Keratinocyte (primary cell): ENCODE data around the gene ZEB2. TPM values are rescaled to one million over a fixed set of nuclear protein-coding genes. Genes with fewer than 3 reads are reported as not detected.

Source experiments
- DNase-seq: peaks from one replicate; pipeline ENCODE4 v3.0.0-alpha.2; 2011; ENCODE audit warnings: low read depth, missing footprints, low spot score
- FAIRE-seq: peaks from 2 replicates; lab custom pipeline; 2011; peaks lifted over from hg19 to GRCh38; lab: Jason Lieb, UNC
- H2AFZ ChIP-seq: 2 replicates; pipeline ENCODE4 v1.6.0; 2012; ENCODE audit warnings: low read length, control low read depth, inconsistent platforms; ENCODE audit not compliant: control insufficient read depth
- H3K27ac ChIP-seq: 2 replicates; pipeline ENCODE4 v1.5.1; 2011; ENCODE audit warnings: low read length; ENCODE audit not compliant: control insufficient read depth, insufficient read depth
- H3K27me3 ChIP-seq: 3 replicates; pipeline ENCODE4 v1.6.0; 2011; ENCODE audit warnings: low read length; ENCODE audit not compliant: control insufficient read depth, insufficient read depth; ENCODE audit errors: extremely low read depth
- H3K36me3 ChIP-seq, 2 experiments: 2 replicates in 1 of 2; 3 replicates in 1 of 2; pipeline ENCODE4 v1.5.1; 2011; ENCODE audit warnings: low read length in 2 of 2, mild to moderate bottlenecking in 1 of 2; ENCODE audit not compliant: control insufficient read depth in 2 of 2, insufficient read depth in 2 of 2; ENCODE audit errors: extremely low read depth in 1 of 2
- H3K4me1 ChIP-seq: 3 replicates; pipeline ENCODE4 v1.5.1; 2011; ENCODE audit warnings: low read length; ENCODE audit not compliant: control insufficient read depth, insufficient read depth; ENCODE audit errors: extremely low read depth
- H3K4me2 ChIP-seq: 3 replicates; pipeline ENCODE4 v1.6.0; 2011; ENCODE audit warnings: low read depth, low read length; ENCODE audit not compliant: control insufficient read depth, insufficient read depth; ENCODE audit errors: extremely low read depth
- H3K4me3 ChIP-seq, 3 experiments: fragments of 200-600 bp in 1 of 3; sonication (generic) in 1 of 3; 2 replicates in 2 of 3; 3 replicates in 1 of 3; pipeline ENCODE4 v1.5.1; 2011 to 2016; ENCODE audit warnings: low read length in 3 of 3, mild to moderate bottlenecking in 3 of 3, control low read depth in 2 of 3, inconsistent platforms in 1 of 3, low read depth in 1 of 3, mixed read lengths in 1 of 3, mixed run types in 1 of 3, moderate library complexity in 1 of 3; ENCODE audit not compliant: control insufficient read depth in 2 of 3, insufficient read depth in 2 of 3; ENCODE audit errors: extremely low read depth in 1 of 3
- H3K79me2 ChIP-seq: 2 replicates; pipeline ENCODE4 v1.6.0; 2012; ENCODE audit warnings: low read length; ENCODE audit not compliant: control insufficient read depth, insufficient read depth
- H3K9ac ChIP-seq: 3 replicates; pipeline ENCODE4 v1.6.0; 2011; ENCODE audit warnings: low read length; ENCODE audit not compliant: control insufficient read depth, insufficient read depth; ENCODE audit errors: extremely low read depth
- H3K9me1 ChIP-seq: 3 replicates; pipeline ENCODE4 v1.6.0; 2011; ENCODE audit warnings: low read length; ENCODE audit not compliant: control insufficient read depth, insufficient read depth; ENCODE audit errors: extremely low read depth
- H3K9me3 ChIP-seq: 2 replicates; pipeline ENCODE4 v1.5.1; 2012; ENCODE audit warnings: low read depth, low read length; ENCODE audit not compliant: control insufficient read depth
- H4K20me1 ChIP-seq: 3 replicates; pipeline ENCODE4 v1.6.0; 2011; ENCODE audit warnings: low read length; ENCODE audit not compliant: control insufficient read depth, insufficient read depth; ENCODE audit errors: extremely low read depth
- EZH2 ChIP-seq: IDR thresholded peaks from one replicate; pipeline ENCODE4 v1.6.1; 2012; ENCODE audit warnings: inconsistent platforms, mild to moderate bottlenecking, low read length, moderate library complexity
- dilution Hi-C: fragments of 300-500 bp; cut with MboI; formaldehyde crosslinking; loops from one replicate; pipeline ENCODE4 v1.7.0; 2020; ENCODE audit warnings: low sequenced_read_pairs; ENCODE audit not compliant: extremely low pct_ligation_motif_present
- polyA plus RNA-seq, 5 experiments: library from polyadenylated mRNA; depleted of rRNA in 3 of 5; stranded (reverse) in 3 of 5; stranded (forward) in 1 of 5; unstranded in 1 of 5; fragments of >200 nt; gene quantifications; 1 replicate in 1 of 5; 2 replicates in 3 of 5; 3 replicates in 1 of 5; pipeline versions ENCODE4 v1.2.1 to v1.2.3, GENCODE V29; 2011 to 2012; ENCODE audit warnings: missing spikeins in 2 of 5, low read depth in 1 of 5, low replicate concordance in 1 of 5
- TF ChIP-seq, protein P1 (sequence below), 3 experiments: IDR thresholded peaks in 1 of 3; conservative IDR thresholded peaks in 1 of 3; optimal IDR thresholded peaks in 1 of 3; 2 replicates in 2 of 3; 3 replicates in 1 of 3; pipeline versions ENCODE3 to v1.5.1; 2011; ENCODE audit warnings: low read length in 3 of 3, mild to moderate bottlenecking in 3 of 3, moderate library complexity in 2 of 3, control low read depth in 1 of 3, inconsistent platforms in 1 of 3; ENCODE audit not compliant: insufficient read depth in 2 of 3; ENCODE audit errors: extremely low read depth in 1 of 3

ZEB2 gene
- polyA plus RNA-seq, 1 donor (not counting 4 experiments of a cell fraction or from before 2014, with no cell fraction given), result 0.12 TPM

DNA sequence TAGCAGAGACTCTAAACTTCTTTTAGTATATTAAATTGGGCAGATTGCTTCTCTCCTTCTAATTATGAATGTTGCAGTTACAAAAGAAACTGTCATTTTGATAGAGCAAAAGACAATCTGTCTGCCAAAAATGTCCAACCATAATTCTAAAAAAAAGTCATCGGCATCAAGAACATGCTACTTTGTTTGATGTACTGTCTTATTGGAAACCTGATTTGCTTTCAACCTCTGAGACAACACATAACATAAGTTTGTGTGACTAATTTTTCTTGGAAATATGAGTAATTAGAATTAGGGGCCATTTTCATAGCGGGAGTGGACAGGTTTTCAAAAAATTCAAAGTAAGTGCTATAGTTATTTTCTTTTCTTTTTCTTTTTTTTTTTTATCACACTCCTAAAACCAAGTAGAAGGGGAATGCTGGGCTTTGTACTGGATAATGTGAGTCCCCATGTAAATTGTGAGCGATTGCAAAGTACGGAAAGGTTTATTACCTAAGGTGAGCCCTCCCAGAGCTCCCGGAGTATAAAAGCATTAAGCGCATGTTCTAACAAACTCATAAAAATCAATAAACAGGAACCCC, 59.1 kb downstream of the ZEB2 start:
- no peaks in the 10 kb centered on the region for H4K20me1 ChIP-seq
- H3K4me3 ChIP-seq, result no peak overlapping the region
- H3K79me2 ChIP-seq, result no peaks in the 10 kb centered on the region
- dilution Hi-C loops, result no loop called here
- DNase-seq (no peak), FAIRE-seq (no peak)
- TF ChIP-seq EZH2, result no peak
- TF ChIP-seq, protein P1, sequence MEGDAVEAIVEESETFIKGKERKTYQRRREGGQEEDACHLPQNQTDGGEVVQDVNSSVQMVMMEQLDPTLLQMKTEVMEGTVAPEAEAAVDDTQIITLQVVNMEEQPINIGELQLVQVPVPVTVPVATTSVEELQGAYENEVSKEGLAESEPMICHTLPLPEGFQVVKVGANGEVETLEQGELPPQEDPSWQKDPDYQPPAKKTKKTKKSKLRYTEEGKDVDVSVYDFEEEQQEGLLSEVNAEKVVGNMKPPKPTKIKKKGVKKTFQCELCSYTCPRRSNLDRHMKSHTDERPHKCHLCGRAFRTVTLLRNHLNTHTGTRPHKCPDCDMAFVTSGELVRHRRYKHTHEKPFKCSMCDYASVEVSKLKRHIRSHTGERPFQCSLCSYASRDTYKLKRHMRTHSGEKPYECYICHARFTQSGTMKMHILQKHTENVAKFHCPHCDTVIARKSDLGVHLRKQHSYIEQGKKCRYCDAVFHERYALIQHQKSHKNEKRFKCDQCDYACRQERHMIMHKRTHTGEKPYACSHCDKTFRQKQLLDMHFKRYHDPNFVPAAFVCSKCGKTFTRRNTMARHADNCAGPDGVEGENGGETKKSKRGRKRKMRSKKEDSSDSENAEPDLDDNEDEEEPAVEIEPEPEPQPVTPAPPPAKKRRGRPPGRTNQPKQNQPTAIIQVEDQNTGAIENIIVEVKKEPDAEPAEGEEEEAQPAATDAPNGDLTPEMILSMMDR (optimal IDR thresholded peaks at IDR 0.05 in 1 of 3, IDR thresholded peaks at IDR 0.05 in 1 of 3, conservative IDR thresholded peaks at IDR 0.05 in 1 of 3; ENCODE audit: extremely low read depth in 1 of 3, insufficient read depth in 2 of 3, low read length in 3 of 3), result no peak
- no peak overlapping the region for H3K9ac ChIP-seq
- H3K27ac ChIP-seq, result no peak overlapping the region
- H3K36me3 ChIP-seq, result no peaks in the 10 kb centered on the region
- no peak overlapping the region for H2AFZ ChIP-seq
- no peaks in the 10 kb centered on the region for H3K27me3 ChIP-seq
- no peak overlapping the region for H3K4me2 ChIP-seq
- H3K9me3 ChIP-seq, result no peaks in the 10 kb centered on the region
- H3K4me1 ChIP-seq, result no peaks in the 10 kb centered on the region
- no peaks in the 10 kb centered on the region for H3K9me1 ChIP-seq

DNA sequence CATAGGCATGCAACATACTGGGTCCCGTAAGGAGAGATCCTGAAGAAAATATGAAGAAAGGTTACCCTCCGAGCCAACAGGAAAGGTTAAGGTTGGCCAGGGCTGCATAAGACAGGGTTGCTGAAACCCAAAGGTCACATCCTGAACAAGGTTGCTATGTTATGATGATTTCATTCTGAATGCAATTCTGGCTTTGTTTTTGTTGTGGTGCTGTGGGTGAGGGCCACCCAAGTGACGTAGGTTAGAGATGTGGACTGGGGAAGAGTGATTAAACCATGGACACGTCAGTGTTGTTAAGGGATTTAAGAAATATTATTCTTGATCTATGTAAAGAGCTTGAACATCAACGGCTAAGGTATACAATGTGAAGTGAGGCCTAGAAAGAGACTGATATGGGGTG, 60.0 kb downstream of the ZEB2 start:
- Histone ChIP-seq H2AFZ (no peak overlapping the region), H3K9ac (no peak overlapping the region), H3K27ac (no peak overlapping the region), H3K27me3 (no peaks in the 10 kb centered on the region), H3K9me3 (no peaks in the 10 kb centered on the region), H4K20me1 (no peaks in the 10 kb centered on the region), H3K36me3 (no peaks in the 10 kb centered on the region), H3K79me2 (no peaks in the 10 kb centered on the region), H3K9me1 (no peaks in the 10 kb centered on the region), H3K4me2 (no peak overlapping the region), H3K4me1 (no peaks in the 10 kb centered on the region), H3K4me3 (no peak overlapping the region)
- dilution Hi-C loops, result no loop called here
- TF ChIP-seq EZH2, result no peak
- TF ChIP-seq, protein P1 (optimal IDR thresholded peaks at IDR 0.05 in 1 of 3, IDR thresholded peaks at IDR 0.05 in 1 of 3, conservative IDR thresholded peaks at IDR 0.05 in 1 of 3; ENCODE audit: extremely low read depth in 1 of 3, insufficient read depth in 2 of 3, low read length in 3 of 3), result no peak
- DNase-seq, result no peak
- FAIRE-seq, result no peak
